ENCODE data around the gene STAT2. TPM values are rescaled to one million over a fixed set of nuclear protein-coding genes. Genes with fewer than 3 reads are reported as not detected.

STAT2 gene
- total and polyA plus RNA-seq, 9 of the 15 experiments (the other 6 are each of a cell fraction or from before 2014, with no cell fraction given) = 15.5 to 46.9 (median 40.1) TPM

DNA sequence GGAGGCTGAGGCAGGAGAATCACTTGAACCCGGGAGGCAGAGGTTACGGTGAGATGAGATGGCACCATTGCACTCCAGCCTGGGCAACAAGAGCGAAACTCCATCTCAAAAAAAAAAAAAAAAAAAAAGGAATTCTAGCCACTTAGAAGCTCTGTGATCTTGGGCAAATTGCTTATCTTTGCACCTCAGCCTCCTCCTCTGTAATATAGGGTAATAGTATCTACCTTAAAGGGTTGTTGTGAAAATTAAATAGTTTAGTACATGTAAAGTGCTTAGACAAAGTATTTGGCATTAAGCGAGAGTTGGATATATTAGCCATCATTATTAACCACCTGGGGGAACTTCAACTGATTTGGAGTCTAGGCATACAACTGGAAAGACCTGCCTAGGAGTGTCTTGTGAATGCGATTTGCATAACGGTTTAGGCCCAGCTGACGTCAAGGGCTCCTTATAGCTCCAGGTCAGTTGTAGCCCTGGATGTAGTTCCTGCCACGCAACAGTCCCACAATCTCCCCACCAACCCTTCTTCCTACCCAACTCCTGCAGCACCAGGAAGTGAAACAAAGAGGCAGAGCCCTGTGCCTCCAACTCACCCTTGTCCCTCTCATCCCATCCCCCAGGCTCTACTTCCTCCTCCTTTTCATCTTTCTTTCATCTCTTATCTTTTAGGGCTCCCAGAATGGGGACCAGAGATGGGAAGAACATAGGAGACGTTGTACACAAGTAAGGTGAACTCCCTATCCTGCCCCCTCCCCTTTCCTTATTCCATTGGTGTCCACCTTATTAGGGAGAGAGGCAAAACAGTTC lies 23.3 kb downstream of the STAT2 start (continued):
- TF ChIP-seq, protein P1, sequence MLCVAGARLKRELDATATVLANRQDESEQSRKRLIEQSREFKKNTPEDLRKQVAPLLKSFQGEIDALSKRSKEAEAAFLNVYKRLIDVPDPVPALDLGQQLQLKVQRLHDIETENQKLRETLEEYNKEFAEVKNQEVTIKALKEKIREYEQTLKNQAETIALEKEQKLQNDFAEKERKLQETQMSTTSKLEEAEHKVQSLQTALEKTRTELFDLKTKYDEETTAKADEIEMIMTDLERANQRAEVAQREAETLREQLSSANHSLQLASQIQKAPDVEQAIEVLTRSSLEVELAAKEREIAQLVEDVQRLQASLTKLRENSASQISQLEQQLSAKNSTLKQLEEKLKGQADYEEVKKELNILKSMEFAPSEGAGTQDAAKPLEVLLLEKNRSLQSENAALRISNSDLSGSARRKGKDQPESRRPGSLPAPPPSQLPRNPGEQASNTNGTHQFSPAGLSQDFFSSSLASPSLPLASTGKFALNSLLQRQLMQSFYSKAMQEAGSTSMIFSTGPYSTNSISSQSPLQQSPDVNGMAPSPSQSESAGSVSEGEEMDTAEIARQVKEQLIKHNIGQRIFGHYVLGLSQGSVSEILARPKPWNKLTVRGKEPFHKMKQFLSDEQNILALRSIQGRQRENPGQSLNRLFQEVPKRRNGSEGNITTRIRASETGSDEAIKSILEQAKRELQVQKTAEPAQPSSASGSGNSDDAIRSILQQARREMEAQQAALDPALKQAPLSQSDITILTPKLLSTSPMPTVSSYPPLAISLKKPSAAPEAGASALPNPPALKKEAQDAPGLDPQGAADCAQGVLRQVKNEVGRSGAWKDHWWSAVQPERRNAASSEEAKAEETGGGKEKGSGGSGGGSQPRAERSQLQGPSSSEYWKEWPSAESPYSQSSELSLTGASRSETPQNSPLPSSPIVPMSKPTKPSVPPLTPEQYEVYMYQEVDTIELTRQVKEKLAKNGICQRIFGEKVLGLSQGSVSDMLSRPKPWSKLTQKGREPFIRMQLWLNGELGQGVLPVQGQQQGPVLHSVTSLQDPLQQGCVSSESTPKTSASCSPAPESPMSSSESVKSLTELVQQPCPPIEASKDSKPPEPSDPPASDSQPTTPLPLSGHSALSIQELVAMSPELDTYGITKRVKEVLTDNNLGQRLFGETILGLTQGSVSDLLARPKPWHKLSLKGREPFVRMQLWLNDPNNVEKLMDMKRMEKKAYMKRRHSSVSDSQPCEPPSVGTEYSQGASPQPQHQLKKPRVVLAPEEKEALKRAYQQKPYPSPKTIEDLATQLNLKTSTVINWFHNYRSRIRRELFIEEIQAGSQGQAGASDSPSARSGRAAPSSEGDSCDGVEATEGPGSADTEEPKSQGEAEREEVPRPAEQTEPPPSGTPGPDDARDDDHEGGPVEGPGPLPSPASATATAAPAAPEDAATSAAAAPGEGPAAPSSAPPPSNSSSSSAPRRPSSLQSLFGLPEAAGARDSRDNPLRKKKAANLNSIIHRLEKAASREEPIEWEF (CRISPR knock-in tag; IDR thresholded peaks at IDR 0.05) = peak; percentile 29
- no peak for TF ChIP-seq ZNF140 (CRISPR knock-in tag; IDR thresholded peaks at IDR 0.05)
- no peak for TF ChIP-seq TAF15 (IDR thresholded peaks at IDR 0.05; ENCODE audit: low read depth, low read length)
- no peak for TF ChIP-seq RBM25 (IDR thresholded peaks at IDR 0.05; ENCODE audit: low read depth, low read length, severe bottlenecking)
- no peak for TF ChIP-seq KDM2B (CRISPR knock-in tag; IDR thresholded peaks at IDR 0.05)
- no peak for TF ChIP-seq HDAC6 (IDR thresholded peaks at IDR 0.05; ENCODE audit: low read depth, low read length)
- TF ChIP-seq PYGO2 (tag; IDR thresholded peaks at IDR 0.05) = no peak
- TF ChIP-seq NCOA1 (IDR thresholded peaks at IDR 0.05; ENCODE audit: low read depth) = peak; percentile 82
- peak; percentile 18 for TF ChIP-seq ZKSCAN8 (CRISPR knock-in tag; IDR thresholded peaks at IDR 0.05)
- peak; percentile 53 for TF ChIP-seq SOX6 (IDR thresholded peaks at IDR 0.05)
- no peak for TF ChIP-seq ZNF76 (CRISPR knock-in tag; IDR thresholded peaks at IDR 0.05; ENCODE audit: borderline replicate concordance)
- TF ChIP-seq XRCC4 (IDR thresholded peaks at IDR 0.05; ENCODE audit: extremely low read depth, insufficient read depth, insufficient read length) = no peak
- no peak for TF ChIP-seq CCAR2 (IDR thresholded peaks at IDR 0.05; ENCODE audit: low read depth, low read length)
- TF ChIP-seq, protein P2, sequence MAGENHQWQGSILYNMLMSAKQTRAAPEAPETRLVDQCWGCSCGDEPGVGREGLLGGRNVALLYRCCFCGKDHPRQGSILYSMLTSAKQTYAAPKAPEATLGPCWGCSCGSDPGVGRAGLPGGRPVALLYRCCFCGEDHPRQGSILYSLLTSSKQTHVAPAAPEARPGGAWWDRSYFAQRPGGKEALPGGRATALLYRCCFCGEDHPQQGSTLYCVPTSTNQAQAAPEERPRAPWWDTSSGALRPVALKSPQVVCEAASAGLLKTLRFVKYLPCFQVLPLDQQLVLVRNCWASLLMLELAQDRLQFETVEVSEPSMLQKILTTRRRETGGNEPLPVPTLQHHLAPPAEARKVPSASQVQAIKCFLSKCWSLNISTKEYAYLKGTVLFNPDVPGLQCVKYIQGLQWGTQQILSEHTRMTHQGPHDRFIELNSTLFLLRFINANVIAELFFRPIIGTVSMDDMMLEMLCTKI (IDR thresholded peaks at IDR 0.05; ENCODE audit: partially characterized antibody) = no peak
- peak; percentile 77 for TF ChIP-seq ZNF134 (CRISPR knock-in tag; conservative IDR thresholded peaks at IDR 0.05)
- no peak for TF ChIP-seq NFIX (CRISPR knock-in tag; IDR thresholded peaks at IDR 0.05; ENCODE audit: low read depth)
- no peak for TF ChIP-seq RAD51 (IDR thresholded peaks at IDR 0.05; ENCODE audit: borderline replicate concordance, low read depth)
- no peak for TF ChIP-seq CAMTA2 (CRISPR knock-in tag; conservative IDR thresholded peaks at IDR 0.05)
- no peak for TF ChIP-seq MAFF (IDR thresholded peaks at IDR 0.05; ENCODE audit: low read length)
- TF ChIP-seq BRCA1 (IDR thresholded peaks at IDR 0.05) = no peak
- no peak for TF ChIP-seq BRCA1 (CRISPR knock-in tag; IDR thresholded peaks at IDR 0.05)
- TF ChIP-seq, protein P3, sequence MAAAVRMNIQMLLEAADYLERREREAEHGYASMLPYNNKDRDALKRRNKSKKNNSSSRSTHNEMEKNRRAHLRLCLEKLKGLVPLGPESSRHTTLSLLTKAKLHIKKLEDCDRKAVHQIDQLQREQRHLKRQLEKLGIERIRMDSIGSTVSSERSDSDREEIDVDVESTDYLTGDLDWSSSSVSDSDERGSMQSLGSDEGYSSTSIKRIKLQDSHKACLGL (CRISPR knock-in tag; IDR thresholded peaks at IDR 0.05; ENCODE audit: borderline replicate concordance, poor library complexity, severe bottlenecking) = no peak

Data from K562 (cell line).